Cardiac muscle cell (in vitro differentiated cells and primary cell): ENCODE measurements around the gene BID. TPM values are rescaled to one million over a fixed set of nuclear protein-coding genes. Genes with fewer than 3 reads are reported as not detected.
A peak's percentile ranks its signal among the peaks of the same experiment; 100 is the strongest.

Experiments used
- DNase-seq, 2 donors: peaks; one replicate each; pipeline versions ENCODE4 v3.0.0 to v3.0.0-alpha.2; 2010 to 2017; ENCODE audit warnings: low read depth in 1 of 2, low spot score in 1 of 2
- H3K27ac ChIP-seq: fragments of 200-600 bp; sonication (generic); 2 replicates; pipeline ENCODE4 v1.5.1; 2016
- H3K27me3 ChIP-seq: fragments of 200-600 bp; sonication (generic); 2 replicates; pipeline ENCODE4 v1.6.0; 2016; ENCODE audit warnings: control low read depth
- H3K36me3 ChIP-seq: fragments of 200-600 bp; sonication (generic); 2 replicates; pipeline ENCODE4 v1.5.1; 2016; ENCODE audit warnings: control low read depth
- H3K4me1 ChIP-seq: fragments of 200-600 bp; sonication (generic); 2 replicates; pipeline ENCODE4 v1.8.1; 2017; ENCODE audit warnings: low read depth, mild to moderate bottlenecking, mixed run types
- H3K4me3 ChIP-seq: fragments of 200-600 bp; sonication (generic); 2 replicates; pipeline ENCODE4 v1.5.1; 2016; ENCODE audit warnings: mild to moderate bottlenecking
- H3K9me3 ChIP-seq: fragments of 200-600 bp; sonication (generic); 2 replicates; pipeline ENCODE4 v1.5.1; 2017; ENCODE audit warnings: low read depth, mild to moderate bottlenecking, control low read depth
- polyA plus RNA-seq: library from polyadenylated mRNA; unstranded; fragments of >200 nt; fragmentation: Nextera tagmentation; extraction: Ambion mirVana; gene quantifications from 2 replicates; pipeline ENCODE4 v1.2.1, GENCODE V29; 2016
- total RNA-seq: library from RNA; depleted of rRNA; stranded (reverse); fragments of >200 nt; gene quantifications from 2 replicates; pipeline ENCODE4 v1.2.3, GENCODE V29; 2016
- TF ChIP-seq, protein P1 (sequence below): IDR thresholded peaks from 2 replicates; pipeline ENCODE4 v1.5.1; 2012; ENCODE audit warnings: low read depth, mild to moderate bottlenecking, low read length

BID gene
- total and polyA plus RNA-seq, 2 experiments from 2014 or later = 30.8 to 57.7 TPM

DNA sequence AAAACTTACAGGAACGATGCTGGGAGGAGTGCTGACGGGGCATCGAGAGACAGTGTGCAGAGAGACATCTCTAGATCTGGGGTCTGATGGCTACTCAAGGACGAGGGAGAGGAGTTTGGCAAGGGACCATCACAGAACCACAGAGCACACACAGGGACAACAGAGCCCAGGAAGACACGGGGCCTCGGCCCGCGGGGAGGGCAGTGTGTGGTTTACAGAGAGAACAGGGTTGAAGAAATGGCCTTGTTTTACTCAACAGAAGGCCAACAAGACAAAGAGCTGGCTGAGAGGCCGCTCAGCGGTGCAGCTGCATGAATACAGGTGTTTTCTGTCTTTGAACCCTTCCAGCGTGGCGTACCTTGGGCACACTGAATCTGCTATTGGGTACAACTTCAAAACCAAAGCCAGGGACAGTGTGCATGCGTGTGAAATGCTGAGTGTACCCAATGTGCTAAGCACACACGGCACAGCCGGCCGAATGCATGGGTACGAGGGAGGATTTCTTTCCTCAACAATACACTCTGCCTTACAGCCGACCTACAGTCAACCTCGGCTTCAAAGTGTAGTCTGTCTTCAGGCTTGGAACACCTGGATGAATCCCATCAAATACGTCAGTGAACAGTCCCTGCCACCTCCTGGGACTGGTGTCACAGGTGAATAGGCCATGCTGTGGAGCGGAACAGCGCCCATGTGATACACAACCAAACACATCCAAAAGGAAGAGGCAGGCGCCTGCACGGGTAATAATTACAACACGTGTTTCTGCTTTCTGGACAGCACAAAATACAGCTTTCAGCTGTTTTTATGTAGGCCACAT, 20.7 kb upstream of the BID start:
- H3K36me3 ChIP-seq = peaks cover 3% of the 10 kb centered on the region
- H3K4me3 ChIP-seq = no peak overlapping the region
- DNase-seq = no peak
- H3K4me1 ChIP-seq = peaks cover 15% of the 10 kb centered on the region
- H3K9me3 ChIP-seq = no peaks in the 10 kb centered on the region
- no peaks in the 10 kb centered on the region for H3K27me3 ChIP-seq
- H3K27ac ChIP-seq = no peak overlapping the region
- TF ChIP-seq, protein P1, sequence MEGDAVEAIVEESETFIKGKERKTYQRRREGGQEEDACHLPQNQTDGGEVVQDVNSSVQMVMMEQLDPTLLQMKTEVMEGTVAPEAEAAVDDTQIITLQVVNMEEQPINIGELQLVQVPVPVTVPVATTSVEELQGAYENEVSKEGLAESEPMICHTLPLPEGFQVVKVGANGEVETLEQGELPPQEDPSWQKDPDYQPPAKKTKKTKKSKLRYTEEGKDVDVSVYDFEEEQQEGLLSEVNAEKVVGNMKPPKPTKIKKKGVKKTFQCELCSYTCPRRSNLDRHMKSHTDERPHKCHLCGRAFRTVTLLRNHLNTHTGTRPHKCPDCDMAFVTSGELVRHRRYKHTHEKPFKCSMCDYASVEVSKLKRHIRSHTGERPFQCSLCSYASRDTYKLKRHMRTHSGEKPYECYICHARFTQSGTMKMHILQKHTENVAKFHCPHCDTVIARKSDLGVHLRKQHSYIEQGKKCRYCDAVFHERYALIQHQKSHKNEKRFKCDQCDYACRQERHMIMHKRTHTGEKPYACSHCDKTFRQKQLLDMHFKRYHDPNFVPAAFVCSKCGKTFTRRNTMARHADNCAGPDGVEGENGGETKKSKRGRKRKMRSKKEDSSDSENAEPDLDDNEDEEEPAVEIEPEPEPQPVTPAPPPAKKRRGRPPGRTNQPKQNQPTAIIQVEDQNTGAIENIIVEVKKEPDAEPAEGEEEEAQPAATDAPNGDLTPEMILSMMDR = no peak

DNA sequence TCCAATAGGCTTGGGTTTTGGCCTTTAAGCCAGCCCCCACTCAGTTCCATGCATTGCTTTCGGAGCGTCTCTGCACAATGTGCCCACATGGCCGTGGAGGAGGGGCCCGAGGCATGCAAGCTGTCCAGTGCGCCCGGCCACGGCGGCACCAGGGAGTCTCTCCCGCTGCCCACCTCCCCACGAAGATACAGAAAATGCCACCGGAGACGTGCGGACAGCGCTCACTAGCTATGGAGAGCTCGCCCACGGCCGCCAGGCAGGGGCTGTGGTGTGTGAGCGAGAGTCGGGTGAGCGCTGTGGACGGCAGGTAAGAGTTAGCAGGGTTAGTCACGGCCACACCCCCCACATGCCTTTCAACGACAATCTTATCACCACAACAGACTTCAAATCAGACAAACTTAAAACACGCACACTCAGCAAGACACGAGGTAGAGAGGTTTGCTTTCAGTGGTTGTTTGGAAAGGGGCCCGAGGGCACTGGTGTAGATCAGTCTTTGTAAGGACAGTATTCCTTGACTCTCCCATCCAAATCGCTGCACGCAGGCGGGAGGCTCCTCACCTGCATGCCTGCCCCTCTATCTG, 18.7 kb upstream of the BID start:
- H3K27me3 ChIP-seq = no peaks in the 10 kb centered on the region
- TF ChIP-seq, protein P1 = no peak
- peaks cover 15% of the 10 kb centered on the region for H3K4me1 ChIP-seq
- H3K4me3 ChIP-seq = no peak overlapping the region
- peak overlapping the region; percentile 79 for H3K27ac ChIP-seq
- peaks cover 13% of the 10 kb centered on the region for H3K36me3 ChIP-seq
- no peak for DNase-seq
- H3K9me3 ChIP-seq = no peaks in the 10 kb centered on the region

DNA sequence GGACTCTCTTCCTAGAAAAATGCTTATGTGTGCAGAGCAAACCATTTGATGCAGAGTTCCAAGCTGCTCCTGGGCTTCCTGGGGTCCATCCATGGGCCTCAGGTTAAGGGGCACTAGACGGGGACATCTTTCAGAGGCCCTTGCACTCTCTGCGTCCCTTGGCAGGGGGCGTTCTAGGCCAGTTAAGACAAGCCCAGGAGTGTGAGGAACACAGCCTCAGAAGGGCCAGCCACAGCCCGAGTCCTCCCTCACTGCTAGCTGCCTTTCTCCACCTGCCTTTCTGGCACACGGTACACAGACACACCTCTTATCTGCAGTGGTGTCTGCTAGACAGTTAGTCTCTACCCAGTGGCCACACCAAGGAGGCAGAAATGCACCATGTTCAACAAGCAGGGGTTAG, 18.0 kb upstream of the BID start:
- H3K4me1 ChIP-seq = peaks cover 15% of the 10 kb centered on the region
- no peaks in the 10 kb centered on the region for H3K27me3 ChIP-seq
- peak overlapping the region; percentile 79 for H3K27ac ChIP-seq
- H3K9me3 ChIP-seq = no peaks in the 10 kb centered on the region
- peaks cover 13% of the 10 kb centered on the region for H3K36me3 ChIP-seq
- TF ChIP-seq, protein P1 = no peak
- DNase-seq = peak in 1 of 2 donors; percentile 37
- H3K4me3 ChIP-seq = no peak overlapping the region

DNA sequence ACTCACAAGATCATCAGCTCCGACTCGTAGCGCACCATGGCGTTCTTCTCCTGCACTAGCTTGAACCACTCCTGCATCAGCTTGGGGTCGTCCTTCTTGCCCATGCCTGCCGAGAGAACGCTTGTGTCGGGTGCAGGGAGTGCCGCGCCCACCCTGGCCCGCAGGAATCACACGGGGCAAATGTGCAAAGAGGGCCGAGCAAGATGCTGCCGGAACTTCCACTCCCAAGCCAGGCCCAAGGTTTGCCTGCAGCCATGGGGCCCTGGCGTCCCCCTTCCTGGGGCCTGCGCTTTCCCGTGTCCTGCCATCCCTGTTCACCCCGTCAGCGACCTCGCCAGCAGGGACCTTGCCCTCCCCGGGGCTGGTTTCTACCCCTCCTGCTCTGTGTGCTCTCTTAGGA, 16.9 kb upstream of the BID start:
- DNase-seq = no peak
- peaks cover 21% of the 10 kb centered on the region for H3K4me1 ChIP-seq
- no peak overlapping the region for H3K27ac ChIP-seq
- no peak overlapping the region for H3K4me3 ChIP-seq
- no peaks in the 10 kb centered on the region for H3K9me3 ChIP-seq
- H3K27me3 ChIP-seq = no peaks in the 10 kb centered on the region
- TF ChIP-seq, protein P1 = no peak
- peaks cover 13% of the 10 kb centered on the region for H3K36me3 ChIP-seq

DNA sequence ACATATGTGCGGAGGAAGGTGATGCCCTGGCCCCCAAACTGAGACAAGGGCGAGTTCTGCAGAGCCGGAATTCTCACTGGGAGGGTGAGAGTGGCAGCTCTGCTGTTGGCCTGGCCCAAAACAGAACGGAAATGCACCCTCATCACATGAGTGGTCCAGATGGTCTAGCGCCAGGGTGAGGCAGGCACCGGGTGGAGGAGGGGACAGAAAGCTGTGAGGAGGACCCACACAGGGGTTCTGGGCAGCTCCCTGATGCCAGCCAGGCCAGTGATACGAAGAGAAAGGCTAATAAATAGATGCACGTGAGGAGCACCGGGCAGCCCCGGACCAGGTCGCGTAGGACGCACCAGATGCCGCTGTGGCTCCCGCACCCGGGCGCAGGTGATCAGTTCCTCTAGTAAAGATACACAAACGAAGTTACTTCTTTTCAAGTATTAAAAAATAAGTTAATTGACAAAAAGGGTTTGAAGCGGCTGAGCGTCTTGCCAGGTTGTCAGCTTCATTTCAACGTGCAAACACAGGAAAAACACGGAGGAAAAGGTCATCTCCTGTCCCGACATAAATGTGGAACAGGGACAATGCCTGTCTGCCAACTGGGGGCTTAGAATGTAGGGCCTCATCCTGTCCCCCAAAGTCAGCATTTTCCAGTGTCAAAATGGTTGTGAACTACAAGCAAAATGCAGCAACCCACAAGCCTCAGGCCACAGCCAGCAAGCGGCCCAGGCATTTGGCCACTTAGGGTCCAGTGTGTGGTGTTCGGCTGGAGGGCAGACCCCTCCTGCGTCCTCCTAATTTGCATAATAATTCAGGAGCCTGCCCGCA, 15.3 kb upstream of the BID start:
- Histone ChIP-seq H3K9me3 (no peaks in the 10 kb centered on the region), H3K4me3 (no peak overlapping the region)

More for the DNA sequence above, 15.3 kb upstream of the BID start:
- Histone ChIP-seq H3K36me3 (peaks cover 13% of the 10 kb centered on the region), H3K4me1 (peaks cover 21% of the 10 kb centered on the region), H3K27ac (no peak overlapping the region), H3K27me3 (no peaks in the 10 kb centered on the region)
- TF ChIP-seq, protein P1 = no peak
- DNase-seq = no peak
